Hepatic stellate cell (primary cell): ENCODE measurements around the gene ATP6V1A.

Experiments used
- DNase-seq: peaks from one replicate; pipeline ENCODE4 v3.0.0; 2011; ENCODE audit warnings: low spot score

ATP6V1A gene

GRCh38 chr3:113746548-113747282 is at the start of gene ATP6V1A:
ATP6V1A (plus strand) TSS chr3:113747035; CDS start chr3:113778754, 31,719 bp downstream.
- peak; percentile 81 for DNase-seq

GRCh38 chr3:113697500-113698090 is 49.2 kb upstream of the ATP6V1A start:
- peak; percentile 8 for DNase-seq

GRCh38 chr3:113698213-113698742 is 48.6 kb upstream of the ATP6V1A start:
- DNase-seq = no peak

- no peak for DNase-seq
Measured at GRCh38 chr3:113698956-113699355, 47.9 kb upstream of the ATP6V1A start.

DNA sequence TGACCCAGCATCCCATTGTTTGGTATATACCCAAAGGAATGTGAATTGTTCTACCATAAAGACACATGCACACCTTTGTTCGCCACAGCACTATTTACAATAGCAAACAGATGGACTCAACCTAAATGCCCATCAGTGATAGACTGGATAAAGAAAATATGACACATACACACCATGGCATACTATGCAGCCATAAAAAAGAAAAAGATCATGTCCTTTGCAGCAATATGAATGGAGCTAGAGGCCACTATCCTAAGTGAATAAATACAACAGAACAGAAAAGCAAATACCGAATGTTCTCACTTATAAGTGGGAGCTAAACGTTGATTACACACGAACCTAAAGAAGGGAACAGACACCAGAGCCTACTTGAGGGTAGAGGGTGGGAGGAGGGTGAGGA is 39.0 kb upstream of the ATP6V1A start:
- no peak for DNase-seq

- DNase-seq = no peak
Measured at GRCh38 chr3:113712129-113712528, 34.7 kb upstream of the ATP6V1A start.

DNA sequence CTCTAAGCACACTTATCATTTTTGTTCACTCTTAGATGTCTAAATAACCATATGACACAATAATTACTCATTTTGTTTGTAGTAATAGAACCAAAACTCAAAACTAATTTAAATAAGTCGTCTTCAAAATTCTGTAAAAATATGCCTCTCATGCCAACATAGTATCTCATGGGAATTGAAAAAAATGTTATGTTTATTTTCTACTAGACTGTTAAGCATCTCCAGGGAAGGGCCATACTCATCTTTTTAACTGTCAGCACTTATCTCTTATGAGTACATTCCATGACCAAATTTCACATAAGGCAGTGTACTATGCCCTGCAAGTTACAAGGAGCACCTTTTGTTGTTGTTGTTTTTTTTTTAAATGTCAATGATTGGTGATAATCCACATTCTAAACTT is 32.1 kb upstream of the ATP6V1A start:
- DNase-seq = no peak

GRCh38 chr3:113717308-113717707 is 29.5 kb upstream of the ATP6V1A start:
- no peak for DNase-seq

GRCh38 chr3:113717818-113718217 is 29.0 kb upstream of the ATP6V1A start:
- DNase-seq = no peak

DNA sequence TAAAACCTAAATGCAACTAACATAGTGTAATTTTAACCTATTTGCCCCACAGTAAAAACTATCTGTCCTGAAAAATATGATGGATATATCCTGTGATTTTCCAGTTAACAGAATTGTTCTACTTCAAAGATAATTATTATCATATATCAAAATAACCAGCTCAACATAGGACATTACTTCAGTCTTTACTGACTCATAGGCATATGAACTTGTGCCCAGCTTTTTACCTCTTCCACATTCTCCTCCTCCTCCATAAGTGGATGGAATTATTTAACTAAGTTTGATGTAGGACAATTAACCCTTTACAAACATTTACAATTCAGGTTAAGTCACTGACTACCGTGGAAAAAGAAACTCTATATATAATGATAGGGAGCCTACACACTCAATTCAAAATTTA is 27.5 kb upstream of the ATP6V1A start:
- DNase-seq = no peak

DNA sequence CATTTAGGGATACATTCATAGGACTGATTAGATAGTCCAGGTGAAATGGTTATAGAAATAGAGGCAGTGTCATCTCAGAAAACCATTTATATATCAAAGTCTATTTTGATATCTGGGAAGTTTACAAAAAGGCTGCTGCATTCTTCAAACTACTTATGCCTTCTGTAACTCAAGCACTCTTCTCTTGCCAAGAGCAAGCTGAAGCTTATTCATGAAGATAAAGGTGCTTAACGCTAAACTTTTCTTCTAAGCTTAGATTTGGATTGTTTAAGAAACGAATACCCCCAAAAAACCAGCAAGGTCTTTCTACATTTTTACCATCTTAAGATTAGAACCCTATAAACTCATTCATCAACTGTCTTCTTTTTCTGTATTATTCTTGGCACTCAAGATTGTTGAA is 27.1 kb upstream of the ATP6V1A start:
- no peak for DNase-seq

DNA sequence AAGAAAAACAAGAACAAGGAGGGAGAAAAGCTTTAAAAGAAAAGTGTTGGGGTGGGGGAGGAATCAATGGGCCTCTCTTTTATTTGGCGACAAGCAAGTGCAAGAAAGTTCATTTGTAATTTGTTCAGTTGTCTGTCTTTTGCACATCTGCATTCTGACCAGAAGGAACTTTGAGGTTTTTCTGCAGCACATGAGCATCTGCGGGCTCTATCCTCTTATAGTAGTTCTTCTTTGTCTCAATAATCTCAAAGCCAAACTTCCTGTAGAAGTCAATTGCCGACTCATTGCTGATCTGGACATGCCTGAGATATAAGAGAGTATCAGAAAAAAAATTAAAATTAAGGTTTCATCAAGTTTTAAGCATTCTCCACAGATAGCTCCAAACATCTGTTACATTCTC is 25.2 kb upstream of the ATP6V1A start:
- no peak for DNase-seq

GRCh38 chr3:113728661-113729060 is 18.2 kb upstream of the ATP6V1A start:
- no peak for DNase-seq

DNA sequence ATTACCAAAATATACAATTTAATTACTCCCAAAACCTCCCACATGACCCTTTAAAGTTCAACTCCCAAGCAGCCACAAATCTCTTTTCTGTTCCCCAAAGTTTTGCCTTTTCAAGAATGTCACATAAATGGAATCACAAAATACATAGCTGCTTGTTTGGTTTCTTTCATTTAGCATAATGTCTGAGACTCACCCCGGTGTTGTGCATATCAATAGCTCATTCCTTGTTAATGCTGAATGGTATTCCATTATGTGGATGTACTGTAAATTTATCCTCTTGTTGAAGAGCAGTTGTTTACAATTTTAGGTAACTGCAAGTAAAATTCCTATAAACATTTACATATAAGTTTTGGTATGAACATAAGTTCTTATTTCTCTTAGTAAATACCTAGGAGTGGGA is 16.3 kb upstream of the ATP6V1A start:
- no peak for DNase-seq

- no peak for DNase-seq
Measured at GRCh38 chr3:113731694-113732093, 15.1 kb upstream of the ATP6V1A start.

DNA sequence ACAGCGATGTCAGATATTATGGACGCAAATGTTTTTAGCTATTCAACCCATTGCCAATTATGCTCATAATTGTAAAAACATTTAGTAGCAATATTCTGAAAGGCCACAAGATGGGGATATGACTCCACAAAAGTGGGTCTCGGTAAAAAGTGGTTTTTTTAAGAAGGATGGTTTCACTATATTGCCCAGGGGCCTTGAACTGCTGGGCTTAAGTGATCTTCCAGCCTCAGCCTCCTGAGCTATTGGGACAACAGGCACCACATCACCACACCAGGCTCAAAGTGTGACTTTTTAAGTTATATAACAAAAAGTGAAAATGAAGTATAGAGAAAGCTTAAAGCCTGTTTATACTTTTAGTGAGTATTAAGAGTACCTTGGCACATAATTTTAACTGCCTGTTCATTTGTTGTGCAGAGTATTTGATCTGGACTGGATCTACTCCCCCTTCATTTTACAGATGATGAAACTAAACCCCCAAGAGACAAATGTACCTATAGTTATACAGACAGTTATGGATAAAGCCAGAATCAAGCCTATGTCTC is 10.2 kb upstream of the ATP6V1A start:
- DNase-seq = peak; percentile 13

DNA sequence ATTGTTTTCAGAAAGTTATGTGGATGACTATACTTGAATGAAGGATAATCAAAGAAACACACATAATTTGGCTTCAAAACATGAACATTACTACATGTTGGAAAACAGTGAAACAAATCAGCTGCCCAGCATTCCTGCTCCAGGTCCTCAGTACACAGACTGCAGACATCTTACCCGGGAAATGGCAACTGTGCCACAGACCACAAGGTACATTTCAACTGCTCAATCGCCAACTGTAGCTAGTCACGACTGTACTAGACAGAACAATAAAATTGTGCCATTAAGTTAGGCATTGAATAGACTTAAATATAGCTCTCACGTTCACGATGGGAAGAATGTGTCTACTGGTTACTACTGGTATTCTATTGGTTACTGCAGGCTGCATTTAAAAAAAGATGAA is 5.7 kb upstream of the ATP6V1A start:
- no peak for DNase-seq

DNA sequence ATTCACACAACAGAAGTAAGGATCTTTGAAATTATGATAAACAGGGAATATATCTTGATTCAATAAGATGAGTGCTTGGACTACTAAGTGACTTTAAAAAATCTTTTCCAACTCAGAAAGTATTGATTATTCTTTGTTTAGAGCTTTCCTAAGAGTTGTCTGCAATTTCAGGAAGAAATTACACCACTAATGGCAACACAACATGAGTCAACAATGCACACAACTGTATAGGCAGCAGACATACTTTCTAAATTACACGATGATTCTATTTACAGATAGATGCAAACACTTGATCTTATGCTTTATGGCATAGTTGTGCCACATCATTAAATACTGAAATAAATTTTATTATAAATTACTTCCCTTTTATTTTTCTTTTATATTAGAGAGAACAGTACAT is 5.2 kb upstream of the ATP6V1A start:
- DNase-seq = no peak

GRCh38 chr3:113743006-113743630 is 3.7 kb upstream of the ATP6V1A start:
- no peak for DNase-seq

GRCh38 chr3:113744941-113745755 is 1.7 kb upstream of the ATP6V1A start:
- peak; percentile 84 for DNase-seq

DNA sequence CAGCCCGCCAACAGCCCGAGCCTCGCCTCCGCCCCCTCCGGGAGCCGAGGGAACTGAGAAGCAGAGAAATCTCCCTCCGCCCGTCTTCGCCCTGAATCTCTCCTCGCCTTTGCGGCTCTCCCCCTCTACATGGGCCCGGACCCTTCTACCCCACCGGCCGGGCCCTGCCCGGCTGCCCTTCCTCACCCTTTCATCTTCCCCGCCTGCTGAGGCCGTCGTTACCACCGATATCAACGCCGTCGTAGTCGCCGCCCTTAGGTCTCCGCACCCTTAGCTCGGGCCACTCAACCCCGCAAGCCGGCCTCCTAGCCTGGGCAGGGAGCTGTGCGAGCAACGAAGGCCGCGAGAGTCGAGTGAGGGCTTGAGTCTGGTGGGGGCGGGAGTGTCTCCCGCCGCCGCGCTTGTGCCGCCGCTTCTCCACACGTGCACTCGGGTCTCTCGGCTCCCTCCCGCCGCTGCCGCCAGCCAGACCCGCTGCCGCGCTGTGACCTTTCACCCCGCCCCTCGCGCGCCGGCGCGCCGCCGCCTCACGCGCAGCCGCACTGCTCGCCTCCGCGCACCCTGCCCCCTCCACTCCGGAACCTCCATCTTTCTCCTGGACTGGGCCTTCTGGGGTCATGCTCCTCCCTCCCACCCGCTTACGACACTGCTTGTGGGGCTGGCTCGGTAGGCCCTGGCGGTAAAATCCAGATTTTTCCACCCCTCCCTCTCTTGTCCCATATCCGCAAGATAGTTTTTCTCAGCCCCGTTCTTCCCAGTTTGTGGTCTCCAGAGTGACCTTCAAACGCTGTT is 883 bp upstream of the ATP6V1A start, which contains the start of gene NAA50:
NAA50 (minus strand) TSS at position 494 of the 792 bp plus-strand sequence; CDS start at position 194, 300 bp downstream.
- peak; percentile 90 for DNase-seq
